ENCODE data around the gene LPCAT2.

The LPCAT2 gene

GRCh38 chr16:55505333-55506015, 3.4 kb upstream of the LPCAT2 start:
- DNase-seq = no peak

DNA sequence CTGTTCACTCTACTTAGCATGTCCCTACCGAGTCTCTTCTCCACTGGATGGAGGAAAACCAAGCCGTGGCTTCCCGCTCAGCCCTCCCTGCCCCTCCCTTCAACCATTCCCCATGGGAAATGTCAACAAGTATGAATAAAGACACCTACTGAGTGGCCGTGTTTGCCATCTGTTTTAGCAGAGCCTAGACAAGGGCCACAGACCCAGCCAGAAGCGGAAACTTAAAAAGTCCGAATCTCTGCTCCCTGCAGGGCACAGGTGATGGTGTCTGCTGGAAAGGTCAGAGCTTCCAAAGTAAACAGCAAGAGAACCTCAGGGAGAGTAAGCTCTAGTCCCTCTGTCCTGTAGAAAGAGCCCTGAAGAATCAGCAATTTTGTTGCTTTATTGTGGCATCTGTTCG, 2.8 kb upstream of the LPCAT2 start:
- DNase-seq = peak; percentile 32

GRCh38 chr16:55506708-55507107, 2.2 kb upstream of the LPCAT2 start:
- DNase-seq = peak; percentile 63

DNA sequence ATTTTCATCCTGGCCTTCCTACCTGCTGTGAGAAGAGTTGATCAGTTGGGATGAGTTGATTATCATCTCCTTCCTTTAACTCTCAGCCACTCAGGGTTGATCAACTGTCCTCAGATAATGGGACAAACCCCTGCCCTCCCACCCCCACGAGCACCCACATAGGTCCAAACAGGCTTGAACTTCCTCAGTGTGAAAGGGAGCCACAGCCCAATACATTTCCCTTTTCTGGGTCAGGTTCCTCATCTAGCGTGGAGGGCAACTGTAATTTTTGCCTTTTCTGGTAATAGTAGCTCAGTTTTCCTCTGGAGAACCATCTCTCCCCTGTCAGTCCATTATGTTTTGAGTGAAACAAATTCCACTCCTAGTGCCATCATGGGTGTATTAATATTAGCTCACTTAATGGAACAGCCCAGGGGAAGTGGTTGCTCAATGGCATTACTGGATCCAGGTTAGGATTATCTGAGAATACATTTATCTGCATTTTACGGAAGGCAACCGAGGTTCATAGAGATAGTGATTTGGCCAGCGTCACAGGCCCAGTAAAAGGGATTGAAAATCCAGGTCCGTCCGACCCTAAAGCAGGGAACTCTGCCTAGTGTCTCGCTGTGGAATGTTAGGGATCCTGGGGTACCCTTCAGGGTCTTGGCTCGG, 476 bp upstream of the LPCAT2 start:
- DNase-seq = no peak

DNA sequence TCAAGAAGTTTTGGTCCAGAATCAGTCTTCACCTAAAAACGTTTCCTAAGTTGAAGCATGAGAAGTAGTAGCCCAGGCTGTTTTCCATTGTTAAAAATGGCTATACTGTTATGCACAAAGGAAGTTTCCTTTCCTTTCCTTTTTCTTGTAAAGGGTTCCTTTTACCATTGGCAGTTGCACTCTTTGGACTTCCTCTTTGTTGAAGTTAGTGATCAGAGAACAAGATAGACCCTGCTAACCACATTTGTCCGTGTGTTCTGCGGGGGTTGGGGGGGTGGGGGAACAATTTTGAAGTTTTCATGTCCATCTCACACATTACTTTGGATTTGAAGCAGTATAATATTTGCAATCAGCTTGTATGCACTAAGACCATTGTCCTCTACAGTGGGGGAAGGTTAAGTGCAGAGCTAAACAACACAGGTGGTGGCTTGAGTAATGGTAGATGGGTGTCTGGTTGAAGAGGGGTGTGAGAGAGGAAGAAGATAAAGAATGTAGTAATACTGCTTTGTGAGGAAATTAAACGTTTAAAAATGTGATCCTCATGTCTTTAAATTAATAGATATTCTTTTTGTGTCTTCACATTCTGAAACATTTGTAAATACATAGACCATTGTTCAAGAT, 1.4 kb downstream of the LPCAT2 start:
- DNase-seq = no peak

GRCh38 chr16:55512941-55513340, 4.1 kb downstream of the LPCAT2 start:
- no peak for DNase-seq

DNA sequence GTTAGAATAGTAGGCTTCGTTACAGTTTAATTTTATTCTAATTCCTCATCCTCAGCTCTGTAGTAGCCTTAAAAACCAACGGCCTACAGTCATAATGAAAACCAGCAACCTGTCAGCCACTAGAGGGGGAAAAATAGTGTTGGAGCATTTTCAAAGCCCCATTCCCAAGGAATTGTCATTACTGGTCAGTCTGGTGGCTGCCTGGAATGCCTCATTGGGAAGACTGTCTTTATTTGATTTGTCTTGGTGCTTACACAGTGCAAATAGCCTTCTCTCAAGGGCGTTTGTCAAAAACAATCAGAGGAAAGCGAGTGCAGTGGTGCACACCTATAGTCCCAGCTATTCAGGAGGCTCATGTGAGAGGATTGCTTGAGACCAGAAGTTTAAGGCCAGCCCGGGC, 4.7 kb downstream of the LPCAT2 start:
- DNase-seq = no peak

GRCh38 chr16:55515111-55515510, 6.2 kb downstream of the LPCAT2 start:
- DNase-seq = no peak

GRCh38 chr16:55521792-55522191, 12.9 kb downstream of the LPCAT2 start:
- no peak for DNase-seq

- no peak for DNase-seq
Observed at GRCh38 chr16:55526441-55526840, 17.6 kb downstream of the LPCAT2 start.

DNA sequence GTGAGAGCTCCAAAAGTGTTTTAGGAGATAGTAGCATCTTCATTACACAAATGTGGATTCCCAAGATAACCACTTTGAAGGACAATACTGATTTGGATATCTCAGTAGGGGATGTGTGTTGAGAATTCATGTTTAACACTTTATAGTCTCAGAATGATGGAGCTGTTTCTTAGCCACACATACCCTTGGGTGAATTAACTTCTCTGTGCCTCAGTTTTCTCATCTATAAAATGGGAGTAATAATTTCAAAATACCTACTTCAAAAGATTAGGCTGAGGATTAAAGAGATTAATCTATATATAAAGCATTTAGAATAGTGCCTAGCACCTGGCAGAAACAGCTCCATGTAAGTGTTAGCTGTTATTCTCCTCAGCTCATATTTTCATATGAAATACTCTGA, 19.0 kb downstream of the LPCAT2 start:
- DNase-seq = no peak

- DNase-seq = no peak
Observed at GRCh38 chr16:55529018-55529417, 20.1 kb downstream of the LPCAT2 start.

DNA sequence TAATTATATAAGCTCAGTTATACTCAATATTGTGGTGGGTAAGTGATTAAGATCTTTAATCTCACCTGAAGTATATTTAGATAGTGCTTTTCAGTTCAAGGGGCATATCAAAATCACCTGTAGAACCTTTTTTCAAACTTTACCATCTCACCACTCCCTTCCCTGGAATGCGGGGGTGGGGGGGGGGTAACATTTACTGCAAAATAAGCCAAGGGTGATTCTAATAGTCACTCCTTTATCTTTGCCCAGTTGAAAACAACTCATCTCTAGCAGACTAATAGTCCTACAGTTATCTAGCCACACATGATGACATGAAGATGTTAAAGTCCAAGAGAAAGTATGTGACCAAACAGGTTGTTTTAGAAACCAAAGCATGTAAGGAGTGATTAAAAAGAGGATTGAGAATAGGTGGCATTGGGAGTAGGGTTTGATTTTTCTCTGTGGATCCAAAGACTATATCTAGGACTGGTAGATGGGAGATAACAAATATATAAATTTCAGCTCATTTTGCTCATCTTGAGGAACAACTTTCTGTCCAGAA, 21.5 kb downstream of the LPCAT2 start:
- no peak for DNase-seq

DNA sequence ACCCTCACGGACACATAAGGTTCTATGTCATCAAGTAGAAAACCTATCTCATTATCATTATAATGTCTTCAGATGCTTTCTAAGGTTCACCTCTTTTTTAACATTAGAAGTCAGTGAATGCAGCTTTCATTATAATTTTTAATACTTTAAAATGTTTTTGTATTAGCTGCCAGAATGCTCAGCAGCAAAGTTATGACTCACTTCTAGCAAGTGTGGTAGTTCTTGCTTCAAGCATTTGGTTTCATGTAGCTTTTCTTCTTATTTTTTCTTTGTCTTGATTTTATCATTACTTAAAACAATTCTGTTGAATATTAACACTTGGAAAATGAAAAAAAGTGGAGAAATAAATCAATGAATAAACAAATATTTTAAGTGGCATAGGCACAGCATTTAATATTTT, 23.4 kb downstream of the LPCAT2 start:
- DNase-seq = no peak

GRCh38 chr16:55534756-55535155, 25.9 kb downstream of the LPCAT2 start:
- no peak for DNase-seq

DNA sequence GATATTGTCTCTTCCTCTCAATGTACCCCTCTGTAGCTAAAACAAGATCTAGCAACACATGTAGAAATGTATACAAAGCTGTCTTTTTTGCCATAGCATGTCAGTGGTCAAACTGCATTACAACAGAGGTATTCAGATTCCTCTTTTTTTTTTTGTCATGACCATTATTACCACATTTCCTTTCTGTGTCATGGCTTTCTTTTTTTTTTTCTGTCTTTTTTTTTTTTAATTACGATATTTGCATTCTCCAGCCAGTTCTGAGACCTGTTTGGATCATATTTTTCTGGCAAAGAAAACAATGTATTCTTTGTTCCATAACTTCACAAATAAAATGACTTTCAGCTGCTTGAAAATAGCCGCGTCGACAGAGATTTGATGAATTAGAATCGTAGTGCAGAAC, 30.2 kb downstream of the LPCAT2 start:
- no peak for DNase-seq

DNA sequence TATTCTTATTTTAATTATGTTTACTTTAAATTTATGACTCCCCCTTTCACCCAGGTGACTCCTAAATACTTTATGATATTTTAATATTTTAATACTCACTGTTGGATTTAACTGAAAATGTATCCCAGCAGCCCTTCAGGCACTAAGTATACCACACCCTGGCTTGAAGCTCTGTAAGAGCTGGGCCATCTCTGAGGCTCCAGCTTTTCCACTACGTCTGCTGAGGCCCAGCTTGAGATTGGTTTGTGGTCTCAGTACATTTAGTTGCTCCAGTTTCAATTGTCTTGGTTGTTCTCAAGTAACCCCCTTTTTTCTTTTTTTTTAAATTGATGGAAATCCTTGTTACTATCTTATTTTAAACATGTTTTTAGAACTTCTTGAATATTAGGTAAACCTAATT, 30.6 kb downstream of the LPCAT2 start:
- no peak for DNase-seq

- no peak for DNase-seq
Observed at GRCh38 chr16:55540221-55540620, 31.3 kb downstream of the LPCAT2 start.

GRCh38 chr16:55542459-55543082, 33.7 kb downstream of the LPCAT2 start:
- no peak for DNase-seq

GRCh38 chr16:55543472-55543871, 34.6 kb downstream of the LPCAT2 start:
- DNase-seq = peak; percentile 39

- no peak for DNase-seq
Observed at GRCh38 chr16:55552621-55553020, 43.7 kb downstream of the LPCAT2 start.

GRCh38 chr16:55555436-55555835, 46.6 kb downstream of the LPCAT2 start:
- no peak for DNase-seq

GRCh38 chr16:55557186-55557585, 48.3 kb downstream of the LPCAT2 start:
- no peak for DNase-seq

GRCh38 chr16:55559233-55559632, 50.4 kb downstream of the LPCAT2 start:
- no peak for DNase-seq

All from NCI-H82 (cell line).